IMR-90 (cell line): Measurements from ENCODE around the gene ABCA9. TPM values are rescaled to one million over a fixed set of nuclear protein-coding genes. Genes with fewer than 3 reads are reported as not detected.

ENCODE experiments used
- ATAC-seq: fragments of 200-7000 bp; cut with Tn5 transposase; 2 replicates; pipeline ENCODE4 v1.9.1; 2020; ENCODE audit warnings: low read depth, mild to moderate bottlenecking, moderate library complexity
- BruUV-seq: library from RNA; stranded (reverse); fragments of 400-500 nt; replicated peaks from 2 replicates; lab custom pipeline; 2021; lab: Mats Ljungman, UMichigan
- CTCF ChIA-PET: fragments of 300-600 bp; formaldehyde crosslinking; extraction: SDS; loops from one replicate; lab custom pipeline; 2021; ENCODE audit warnings: antibody characterized with exemption; lab: Yijun Ruan, JAX
- POLR2A ChIA-PET: fragments of 300-600 bp; sonication (Branson Sonifier 250); formaldehyde crosslinking; loops from one replicate; lab custom pipeline; 2022; ENCODE audit warnings: antibody characterized with exemption; ENCODE audit not compliant: unreplicated experiment; lab: Charles Lee
- DNase-seq: peaks from one replicate; pipeline ENCODE4 v3.0.0; 2013
- H2AFZ ChIP-seq: replicated peaks from 2 replicates; pipeline ENCODE3; 2013; ENCODE audit warnings: low read length, mild to moderate bottlenecking; ENCODE audit not compliant: poor library complexity
- H2AK5ac ChIP-seq: 2 replicates; pipeline ENCODE4 v1.6.1; 2013; ENCODE audit warnings: low read depth, low read length, inconsistent platforms
- H2AK9ac ChIP-seq: replicated peaks from 2 replicates; pipeline ENCODE3; 2013; ENCODE audit warnings: mild to moderate bottlenecking, low read depth, low read length, moderate library complexity; ENCODE audit not compliant: poor library complexity
- H2BK120ac ChIP-seq: 2 replicates; pipeline ENCODE4 v1.6.1; 2013; ENCODE audit warnings: low read depth, low read length, inconsistent platforms
- H2BK15ac ChIP-seq: 3 replicates; pipeline ENCODE4 v1.6.1; 2013; ENCODE audit warnings: low read depth, low read length, inconsistent platforms
- H2BK20ac ChIP-seq: 2 replicates; pipeline ENCODE4 v1.6.1; 2013; ENCODE audit warnings: low read depth, mild to moderate bottlenecking, inconsistent platforms, low read length, moderate library complexity
- H2BK5ac ChIP-seq: 2 replicates; pipeline ENCODE4 v1.6.1; 2013; ENCODE audit warnings: mild to moderate bottlenecking, low read depth, low read length, inconsistent platforms; ENCODE audit not compliant: poor library complexity, severe bottlenecking
- H3K14ac ChIP-seq: replicated peaks from 2 replicates; pipeline ENCODE4 v1.6.1; 2013; ENCODE audit warnings: low read depth, low read length, inconsistent platforms
- H3K18ac ChIP-seq: 2 replicates; pipeline ENCODE4 v1.6.1; 2013; ENCODE audit warnings: low read depth, low read length, control low read depth
- H3K23ac ChIP-seq: 2 replicates; pipeline ENCODE4 v1.6.1; 2013; ENCODE audit warnings: low read depth, low read length, inconsistent platforms
- H3K27ac ChIP-seq: 2 replicates; pipeline ENCODE4 v1.5.1; 2013; ENCODE audit warnings: mild to moderate bottlenecking, control low read depth, low read length; ENCODE audit not compliant: insufficient read depth
- H3K27me3 ChIP-seq: 2 replicates; pipeline ENCODE4 v1.6.1; 2013; ENCODE audit warnings: low read length; ENCODE audit not compliant: control insufficient read depth, insufficient read depth
- H3K36me3 ChIP-seq: 2 replicates; pipeline ENCODE4 v1.6.1; 2013; ENCODE audit warnings: low read length, mixed read lengths; ENCODE audit not compliant: control insufficient read depth, insufficient read depth
- H3K4ac ChIP-seq: 2 replicates; pipeline ENCODE4 v1.6.1; 2013; ENCODE audit warnings: low read depth, low read length, inconsistent platforms
- H3K4me1 ChIP-seq: 2 replicates; pipeline ENCODE4 v1.6.1; 2013; ENCODE audit warnings: low read length, mixed read lengths; ENCODE audit not compliant: control insufficient read depth, insufficient read depth
- H3K4me2 ChIP-seq: 2 replicates; pipeline ENCODE4 v1.6.1; 2013; ENCODE audit warnings: low read depth, mild to moderate bottlenecking, control low read depth, low read length, moderate library complexity
- H3K4me3 ChIP-seq: 2 replicates; pipeline ENCODE4 v1.5.1; 2013; ENCODE audit warnings: low read depth, mild to moderate bottlenecking, control low read depth, low read length, moderate library complexity; ENCODE audit not compliant: insufficient read depth
- H3K56ac ChIP-seq: 2 replicates; pipeline ENCODE4 v1.6.1; 2013; ENCODE audit warnings: low read length, inconsistent platforms; ENCODE audit not compliant: insufficient read depth; ENCODE audit errors: extremely low read depth
- H3K79me1 ChIP-seq, 2 experiments: 2 replicates each; pipeline ENCODE4 v1.6.1; 2013; ENCODE audit warnings: low read length in 2 of 2, inconsistent platforms in 1 of 2, low read depth in 1 of 2
- H3K9ac ChIP-seq: 2 replicates; pipeline ENCODE4 v1.6.1; 2013; ENCODE audit warnings: low read depth, low read length, control low read depth
- H3K9me1 ChIP-seq: 2 replicates; pipeline ENCODE4 v1.6.1; 2013; ENCODE audit warnings: low read length, inconsistent platforms; ENCODE audit not compliant: insufficient read depth
- H3K9me3 ChIP-seq: 2 replicates; pipeline ENCODE4 v1.6.1; 2013; ENCODE audit warnings: low read length; ENCODE audit not compliant: control insufficient read depth, insufficient read depth
- H4K20me1 ChIP-seq: 2 replicates; pipeline ENCODE4 v1.6.1; 2013; ENCODE audit warnings: low read length, inconsistent platforms; ENCODE audit not compliant: insufficient read depth
- H4K5ac ChIP-seq: 2 replicates; pipeline ENCODE4 v1.6.1; 2013; ENCODE audit warnings: mild to moderate bottlenecking, low read depth, low read length, control low read depth
- H4K8ac ChIP-seq, 2 experiments: 2 replicates each; pipeline ENCODE4 v1.6.1; 2013; ENCODE audit warnings: low read depth in 2 of 2, low read length in 2 of 2, control low read depth in 1 of 2, inconsistent platforms in 1 of 2
- H4K91ac ChIP-seq: 2 replicates; pipeline ENCODE4 v1.6.1; 2013; ENCODE audit warnings: low read depth, low read length, inconsistent platforms; ENCODE audit not compliant: insufficient read depth
- BHLHE40 ChIP-seq: fragments of 150-350 bp; IDR thresholded peaks from 2 replicates; pipeline ENCODE4 v1.6.1; 2016; ENCODE audit warnings: mild to moderate bottlenecking, low read depth, low read length
- CEBPB ChIP-seq: IDR thresholded peaks from 2 replicates; pipeline ENCODE4 v1.6.1; 2012; ENCODE audit warnings: low read depth, low read length, improper control_type of control experiment
- CHD1 ChIP-seq: IDR thresholded peaks from 2 replicates; pipeline ENCODE4 v1.6.1; 2012; ENCODE audit warnings: low read depth, low read length, improper control_type of control experiment
- CTCF ChIP-seq: conservative IDR thresholded peaks from 2 replicates; pipeline ENCODE4 v1.5.1; 2012; ENCODE audit warnings: mild to moderate bottlenecking, low read depth, low read length, improper control_type of control experiment
- ELK1 ChIP-seq: fragments of 150-350 bp; IDR thresholded peaks from 2 replicates; pipeline ENCODE4 v1.6.1; 2016; ENCODE audit warnings: low read depth, mild to moderate bottlenecking, low read length, moderate library complexity, borderline replicate concordance
- FOS ChIP-seq: fragments of 150-350 bp; IDR thresholded peaks from 2 replicates; pipeline ENCODE4 v1.6.1; 2016; ENCODE audit warnings: low read depth, low read length
- MAZ ChIP-seq: IDR thresholded peaks from 2 replicates; pipeline ENCODE4 v1.6.1; 2012; ENCODE audit warnings: low read depth, mild to moderate bottlenecking, low read length, improper control_type of control experiment, moderate library complexity, borderline replicate concordance
- MXI1 ChIP-seq: IDR thresholded peaks from 2 replicates; pipeline ENCODE4 v1.6.1; 2012; ENCODE audit warnings: low read depth, mild to moderate bottlenecking, low read length, moderate library complexity, borderline replicate concordance
- NFE2L2 ChIP-seq: fragments of 150-350 bp; IDR thresholded peaks from 2 replicates; pipeline ENCODE4 v1.6.1; 2016; ENCODE audit warnings: low read depth, mild to moderate bottlenecking, low read length
- POLR2A ChIP-seq: IDR thresholded peaks from 2 replicates; pipeline ENCODE4 v1.6.1; 2012; ENCODE audit warnings: mild to moderate bottlenecking, low read depth, low read length
- RAD21 ChIP-seq: IDR thresholded peaks from 2 replicates; pipeline ENCODE4 v1.6.1; 2012; ENCODE audit warnings: low read length, improper control_type of control experiment
- RCOR1 ChIP-seq: IDR thresholded peaks from 2 replicates; pipeline ENCODE4 v1.6.1; 2012; ENCODE audit warnings: mild to moderate bottlenecking, low read length, improper control_type of control experiment; ENCODE audit not compliant: insufficient replicate concordance
- RFX5 ChIP-seq: IDR thresholded peaks from 2 replicates; pipeline ENCODE4 v1.8.0; 2012; ENCODE audit warnings: low read depth, mild to moderate bottlenecking, low read length, moderate library complexity
- SMC3 ChIP-seq: fragments of 150-350 bp; IDR thresholded peaks from 2 replicates; pipeline ENCODE4 v1.6.1; 2016; ENCODE audit warnings: low read depth, mild to moderate bottlenecking, antibody characterized with exemption, low read length, moderate library complexity
- WGBS, 2 experiments: methylation state at CpG; one replicate each; pipeline versions ENCODE4 v1.1.5 to v1.1.7; 2013; ENCODE audit warnings: missing lambda C conversion rate in 2 of 2; ENCODE audit not compliant: insufficient read length in 1 of 2; ENCODE audit errors: extremely low coverage in 2 of 2; 5-methylcytosine and 5-hydroxymethylcytosine counted together
- dilution Hi-C: fragments of 300-500 bp; cut with HindIII; formaldehyde crosslinking; loops from one replicate; pipeline ENCODE4 v1.14.3; 2018; ENCODE audit warnings: low sequenced_read_pairs; ENCODE audit not compliant: unreplicated experiment
- in situ Hi-C: fragments of 300-500 bp; cut with MboI; formaldehyde crosslinking; loops from 3 replicates; pipeline ENCODE4 v1.14.3; 2019; ENCODE audit warnings: low sequenced_read_pairs, inconsistent platforms, mixed read lengths
- intact Hi-C: fragments of 100-400 bp; cut with micrococcal nuclease; formaldehyde crosslinking; loops from 2 replicates; pipeline ENCODE4 v1.10.0; 2022
- polyA plus RNA-seq, 3 experiments: library from polyadenylated mRNA; depleted of rRNA; stranded (reverse); fragments of >200 nt; gene quantifications; 2 replicates each; pipeline ENCODE4 v1.2.3, GENCODE V29; 2012; ENCODE audit warnings: low replicate concordance in 1 of 3
- total RNA-seq: library from RNA; depleted of rRNA; stranded (reverse); fragments of >200 nt; gene quantifications from 2 replicates; pipeline ENCODE4 v1.2.3, GENCODE V29; 2012
- TF ChIP-seq, protein P1 (sequence below): fragments of 150-350 bp; IDR thresholded peaks from 2 replicates; pipeline ENCODE4 v1.6.1; 2017; ENCODE audit warnings: mild to moderate bottlenecking, antibody characterized with exemption, low read length, low read depth

ABCA9 gene
- total and polyA plus RNA-seq, 2 of the 4 experiments (the other 2 are of a cell fraction): under 0.01 TPM; not detected in 1

DNA sequence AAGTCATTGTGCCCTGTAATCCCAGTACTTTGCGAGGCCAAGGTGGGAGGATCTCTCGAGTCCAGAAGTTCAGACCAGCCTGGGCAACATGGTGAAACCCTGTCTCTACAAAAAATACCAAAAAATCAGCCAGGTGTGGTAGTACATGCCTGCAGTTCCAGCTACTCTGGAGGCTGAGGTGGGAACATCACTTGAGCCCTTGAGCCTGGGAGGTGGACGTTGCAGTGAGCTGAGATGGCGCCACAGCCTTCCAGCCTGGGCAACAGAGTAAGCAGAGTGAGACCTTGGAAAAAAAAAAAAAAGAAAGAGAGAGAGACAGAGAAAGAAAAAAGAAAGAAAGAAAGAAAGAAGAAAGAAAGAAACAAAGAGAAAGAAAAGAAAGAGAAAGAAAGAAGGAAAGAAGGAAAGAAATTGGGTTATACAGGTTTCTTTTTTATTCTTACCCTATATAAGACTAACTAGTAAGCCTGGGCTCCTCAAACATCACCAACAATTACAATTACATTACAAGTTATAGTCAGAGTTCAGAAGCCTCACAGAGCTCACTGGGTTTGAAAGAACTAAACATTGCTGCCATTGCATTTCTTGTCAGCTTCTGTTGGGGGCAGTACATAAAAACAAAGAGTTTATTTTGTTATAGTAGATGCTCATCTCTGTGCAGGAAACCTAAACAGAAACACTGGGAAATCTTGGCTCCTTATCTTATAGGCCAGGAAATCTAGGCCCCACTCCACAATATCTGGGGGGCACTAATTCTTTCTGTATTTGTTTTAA is 6.7 kb upstream of the ABCA9 start:
- H3K9ac ChIP-seq: no peak overlapping the region
- no peak overlapping the region for H3K56ac ChIP-seq
- no peak overlapping the region for H2AFZ ChIP-seq
- intact Hi-C loops (no loop called here), in situ Hi-C loops (no loop called here), dilution Hi-C loops (no loop called here)
- no peaks in the 10 kb centered on the region for H3K79me1 ChIP-seq
- no peak overlapping the region for H4K8ac ChIP-seq
- no peak overlapping the region for H3K4ac ChIP-seq
- no peak overlapping the region for H2AK5ac ChIP-seq
- no peak overlapping the region for H2BK5ac ChIP-seq
- no peaks in the 10 kb centered on the region; the same call in 1 of the 2 replicates for H3K4me1 ChIP-seq
- H3K9me3 ChIP-seq: no peaks in the 10 kb centered on the region
- H4K20me1 ChIP-seq: no peaks in the 10 kb centered on the region
- no peak overlapping the region for H3K27ac ChIP-seq
- H2BK15ac ChIP-seq: no peak overlapping the region
- DNase-seq (no peak), ATAC-seq (no peak)
- no peak overlapping the region for H3K18ac ChIP-seq
- H4K91ac ChIP-seq: no peak overlapping the region
- H3K4me3 ChIP-seq: no peak overlapping the region
- H3K27me3 ChIP-seq: no peaks in the 10 kb centered on the region
- no peaks in the 10 kb centered on the region for H3K9me1 ChIP-seq
- ChIA-PET POLR2A (no interaction called here), CTCF (no interaction called here)
- no peak overlapping the region for H4K5ac ChIP-seq
- BruUV-seq: no TSS peak
- no peak overlapping the region for H2BK120ac ChIP-seq
- no peak overlapping the region for H2BK20ac ChIP-seq
- no peak overlapping the region for H3K14ac ChIP-seq
- WGBS, 2 experiments: 71% methylated on average over 1 of the region's 4 CpGs; no CpG with 5 or more reads in 1 of the 2 experiments
- TF ChIP-seq ELK1 (no peak), POLR2A (no peak), BHLHE40 (no peak), RCOR1 (no peak), NFE2L2 (no peak), CHD1 (no peak), CEBPB (no peak), MXI1 (no peak), FOS (no peak), RAD21 (no peak), SMC3 (no peak), MAZ (no peak), RFX5 (no peak), CTCF (no peak)
- TF ChIP-seq, protein P1, sequence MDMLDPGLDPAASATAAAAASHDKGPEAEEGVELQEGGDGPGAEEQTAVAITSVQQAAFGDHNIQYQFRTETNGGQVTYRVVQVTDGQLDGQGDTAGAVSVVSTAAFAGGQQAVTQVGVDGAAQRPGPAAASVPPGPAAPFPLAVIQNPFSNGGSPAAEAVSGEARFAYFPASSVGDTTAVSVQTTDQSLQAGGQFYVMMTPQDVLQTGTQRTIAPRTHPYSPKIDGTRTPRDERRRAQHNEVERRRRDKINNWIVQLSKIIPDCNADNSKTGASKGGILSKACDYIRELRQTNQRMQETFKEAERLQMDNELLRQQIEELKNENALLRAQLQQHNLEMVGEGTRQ: no peak
- no peak overlapping the region for H3K23ac ChIP-seq
- H2AK9ac ChIP-seq: no peak overlapping the region
- no peak overlapping the region for H3K4me2 ChIP-seq
- H3K36me3 ChIP-seq: no peaks in the 10 kb centered on the region
